ENCODE results near the gene TNXB.

DNA sequence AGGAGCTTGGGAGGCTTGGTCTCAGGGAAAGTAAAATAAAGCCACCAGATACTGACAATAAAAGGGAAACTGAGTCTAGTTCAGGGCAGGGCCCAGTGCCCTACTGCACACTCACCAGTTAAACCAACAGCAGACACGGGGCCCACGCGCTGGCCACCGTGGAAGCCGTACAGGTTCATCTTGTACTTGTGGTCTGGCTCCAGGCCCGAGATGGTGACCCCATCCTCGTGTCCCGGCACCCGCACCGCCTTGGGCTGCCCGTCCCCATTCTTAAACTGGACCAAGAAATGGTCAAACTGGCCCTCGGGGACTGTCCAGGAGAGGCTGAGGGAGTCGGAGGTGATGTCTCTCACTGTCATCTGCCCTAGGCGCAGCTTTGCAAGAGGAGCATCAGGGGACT is 44.4 kb downstream of the TNXB start:
- TF ChIP-seq POLR2A (IDR thresholded peaks at IDR 0.05; ENCODE audit: low read length): no peak
- no peak for TF ChIP-seq GATA1 (IDR thresholded peaks at IDR 0.05; ENCODE audit: low read depth, low read length)

Measured in erythroblast (primary cell).